Measurements from ENCODE around the gene GCA. TPM values are rescaled to one million over a fixed set of nuclear protein-coding genes. Genes with fewer than 3 reads are reported as not detected.

Gene GCA
- 10 to 100 TPM in 1 of 4 donors, 1 to 10 TPM in 3; 5.4 to 34.3 (median 8.2) TPM for total RNA-seq

- no peak for TF ChIP-seq CTCF (IDR thresholded peaks at IDR 0.05)
- TF ChIP-seq POLR2AphosphoS5 (IDR thresholded peaks at IDR 0.05) = peak; percentile 70 to 87
- no peak for TF ChIP-seq POLR2A (IDR thresholded peaks at IDR 0.05; ENCODE audit: low read depth)
- TF ChIP-seq EP300 (IDR thresholded peaks at IDR 0.05) = no peak
- intact Hi-C loops (cut with DNase I) = no loop called here
- peak within 1 kb of the TSS; percentile 67 to 77 (median 75) for H3K27ac ChIP-seq (replicated peaks in 1 of 4)
These were observed at the start of gene GCA for GRCh38 chr2:162343824-162344616. Gene GCA (plus strand): TSS chr2:162344132. CDS start chr2:162344249, 117 bp downstream.

GRCh38 chr2:162295009-162295408 is 48.9 kb upstream of the GCA start:
- H3K27me3 ChIP-seq = no peaks in the 10 kb centered on the region
- H3K4me1 ChIP-seq = peaks cover 0 to 47% (median 25%) of the 10 kb centered on the region in 4 donors
- 97% methylated on average over 2 of the region's 2 CpGs for WGBS
- no peaks in the 10 kb centered on the region for H3K9me3 ChIP-seq
- DNase-seq (ENCODE audit: extremely low spot score) = no peak
- no peak overlapping the region for H3K27ac ChIP-seq (replicated peaks in 1 of 4)
- no peak overlapping the region for H3K4me3 ChIP-seq
- intact Hi-C loops (cut with DNase I) = loop anchor here (5.0 kb wide), 1 partner anchor 73 kb away; no protein-coding TSS in a partner anchor
- H3K36me3 ChIP-seq = no peaks in the 10 kb centered on the region
- TF ChIP-seq CTCF (IDR thresholded peaks at IDR 0.05) (no peak), POLR2A (IDR thresholded peaks at IDR 0.05; ENCODE audit: low read depth) (no peak), POLR2AphosphoS5 (IDR thresholded peaks at IDR 0.05) (no peak), EP300 (IDR thresholded peaks at IDR 0.05) (no peak)

More at GRCh38 chr2:162343824-162344616, at the start of gene GCA:
- H3K27me3 ChIP-seq = no peaks in the 10 kb centered on the region
- H3K9me3 ChIP-seq = no peaks in the 10 kb centered on the region
- under 1% methylated on average over 24 of the region's 57 CpGs for WGBS
- H3K4me3 ChIP-seq = peak within 1 kb of the TSS; percentile 66 to 91 (median 81)
- peak; percentile 99 for DNase-seq (ENCODE audit: extremely low spot score)
- H3K36me3 ChIP-seq = peaks cover 0 to 4% (median 0%) of the 10 kb centered on the region in 4 donors
- peaks cover 3 to 17% (median 16%) of the 10 kb centered on the region in 4 donors for H3K4me1 ChIP-seq

- H3K27me3 ChIP-seq = no peaks in the 10 kb centered on the region
- no peak overlapping the region for H3K4me3 ChIP-seq
- H3K9me3 ChIP-seq = no peaks in the 10 kb centered on the region
- WGBS = 60% methylated on average over 5 of the region's 5 CpGs
- no peak overlapping the region for H3K27ac ChIP-seq (replicated peaks in 1 of 4)
- intact Hi-C loops (cut with DNase I) = loop anchor here (2.0 to 5.0 kb wide), 2 partner anchors 76 to 143 kb away; no protein-coding TSS in a partner anchor
- H3K4me1 ChIP-seq = peaks cover 0 to 46% (median 34%) of the 10 kb centered on the region in 4 donors
- H3K36me3 ChIP-seq = no peaks in the 10 kb centered on the region
- TF ChIP-seq POLR2A (IDR thresholded peaks at IDR 0.05; ENCODE audit: low read depth) (no peak), EP300 (IDR thresholded peaks at IDR 0.05) (no peak), CTCF (IDR thresholded peaks at IDR 0.05) (peak; percentile 82 to 90 (median 89)), POLR2AphosphoS5 (IDR thresholded peaks at IDR 0.05) (no peak)
- DNase-seq (ENCODE audit: extremely low spot score) = no peak
These were observed 45.9 kb upstream of the GCA start for GRCh38 chr2:162297925-162298552.

- Histone ChIP-seq H3K36me3 (no peaks in the 10 kb centered on the region), H3K27ac (replicated peaks in 1 of 4) (no peak overlapping the region), H3K9me3 (no peaks in the 10 kb centered on the region), H3K27me3 (no peaks in the 10 kb centered on the region), H3K4me1 (peaks cover 0 to 38% (median 26%) of the 10 kb centered on the region in 4 donors), H3K4me3 (no peak overlapping the region)
- intact Hi-C loops (cut with DNase I) = loop anchor here (2.0 to 5.0 kb wide), 2 partner anchors 77 to 144 kb away; no protein-coding TSS in a partner anchor
- no peak for DNase-seq (ENCODE audit: extremely low spot score)
- TF ChIP-seq CTCF (IDR thresholded peaks at IDR 0.05) = no peak
- TF ChIP-seq POLR2A (IDR thresholded peaks at IDR 0.05; ENCODE audit: low read depth) = no peak
- no peak for TF ChIP-seq POLR2AphosphoS5 (IDR thresholded peaks at IDR 0.05)
- TF ChIP-seq EP300 (IDR thresholded peaks at IDR 0.05) = no peak
- WGBS = 93% methylated on average over 9 of the region's 9 CpGs
These were observed 45.1 kb upstream of the GCA start for GRCh38 chr2:162298669-162299335.
